SK-N-SH (cell line): ENCODE results near the gene PCNX3. TPM values are rescaled to one million over a fixed set of nuclear protein-coding genes. Genes with fewer than 3 reads are reported as not detected.

ENCODE experiments used
- CTCF ChIA-PET: fragments of 300-600, 350-600 bp; formaldehyde crosslinking; extraction: SDS; loops from one replicate; lab custom pipeline; 2021; lab: Yijun Ruan, JAX
- POLR2A ChIA-PET: fragments of 350-600 bp; sonication (Branson Sonifier 250); formaldehyde crosslinking; extraction: SDS; loops from one replicate; lab custom pipeline; 2020; ENCODE audit warnings: antibody characterized with exemption, inconsistent platforms; lab: Yijun Ruan, JAX
- DNase-seq: peaks from one replicate; pipeline ENCODE4 v3.0.0; 2012
- H2AFZ ChIP-seq: fragments of 200-600 bp; sonication (generic); 2 replicates; pipeline ENCODE4 v1.8.1; 2016; ENCODE audit warnings: antibody characterized with exemption, mild to moderate bottlenecking, low read depth
- H3F3A ChIP-seq: fragments of 200-600 bp; sonication (generic); replicated peaks from 2 replicates; pipeline ENCODE3; 2016; ENCODE audit warnings: antibody characterized with exemption, mild to moderate bottlenecking; ENCODE audit not compliant: insufficient read depth
- H3K27ac ChIP-seq, 2 experiments: fragments of 200-500 bp in 1 of 2; fragments of 200-600 bp in 1 of 2; sonication (Bioruptor generic) in 1 of 2; sonication (generic), shearing (Covaris generic) in 1 of 2; 2 replicates each; pipeline versions ENCODE4 v1.5.1 to v1.6.1; 2014 to 2016; ENCODE audit warnings: low read depth in 2 of 2, inconsistent platforms in 1 of 2, low read length in 1 of 2, mild to moderate bottlenecking in 1 of 2, mixed read lengths in 1 of 2
- H3K27me3 ChIP-seq: fragments of 200-600 bp; sonication (generic), shearing (Covaris generic); 2 replicates; pipeline ENCODE4 v1.6.1; 2016; ENCODE audit warnings: mixed run types; ENCODE audit not compliant: insufficient read depth
- H3K36me3 ChIP-seq, 2 experiments: fragments of 200-500 bp in 1 of 2; fragments of 200-600 bp in 1 of 2; sonication (Bioruptor generic) in 1 of 2; sonication (generic) in 1 of 2; replicated peaks in 1 of 2; 2 replicates each; pipeline versions ENCODE3 to v1.5.1; 2014 to 2016; ENCODE audit warnings: low read length in 1 of 2, mild to moderate bottlenecking in 1 of 2; ENCODE audit not compliant: insufficient read depth in 2 of 2, control insufficient read depth in 1 of 2
- H3K4me1 ChIP-seq, 2 experiments: fragments of 200-500 bp in 1 of 2; fragments of 200-600 bp in 1 of 2; sonication (Bioruptor generic) in 1 of 2; sonication (generic), shearing (Covaris generic) in 1 of 2; 2 replicates each; pipeline versions ENCODE4 v1.5.1 to v1.6.1; 2014 to 2016; ENCODE audit warnings: low read depth in 1 of 2, low read length in 1 of 2, mixed run types in 1 of 2; ENCODE audit not compliant: insufficient read depth in 2 of 2, control insufficient read depth in 1 of 2
- H3K4me2 ChIP-seq: fragments of 200-600 bp; sonication (generic), shearing (Covaris generic); 2 replicates; pipeline ENCODE4 v1.6.1; 2017; ENCODE audit warnings: mixed run types
- H3K4me3 ChIP-seq, 2 experiments: fragments of 200-500 bp in 1 of 2; fragments of 200-600 bp in 1 of 2; sonication (Bioruptor generic) in 1 of 2; sonication (generic), shearing (Covaris generic) in 1 of 2; 2 replicates each; pipeline versions ENCODE4 v1.5.1 to v1.8.1; 2014 to 2016; ENCODE audit warnings: low read depth in 2 of 2, inconsistent platforms in 1 of 2, low read length in 1 of 2, mild to moderate bottlenecking in 1 of 2, mixed read lengths in 1 of 2, moderate library complexity in 1 of 2
- H3K79me2 ChIP-seq: fragments of 200-600 bp; sonication (generic); 2 replicates; pipeline ENCODE4 v1.8.1; 2017; ENCODE audit warnings: mild to moderate bottlenecking; ENCODE audit not compliant: insufficient read depth
- H3K9ac ChIP-seq: fragments of 200-600 bp; sonication (generic); 2 replicates; pipeline ENCODE4 v1.6.1; 2017; ENCODE audit warnings: mixed run types
- H3K9me2 ChIP-seq: fragments of 200-600 bp; sonication (generic); 2 replicates; pipeline ENCODE4 v1.6.1; 2017; ENCODE audit warnings: mixed run types
- H3K9me3 ChIP-seq: fragments of 200-600 bp; sonication (generic); 2 replicates; pipeline ENCODE4 v1.6.1; 2017; ENCODE audit warnings: mixed run types, mild to moderate bottlenecking, moderate library complexity
- H4K20me1 ChIP-seq: fragments of 200-600 bp; sonication (generic); 2 replicates; pipeline ENCODE4 v1.6.1; 2017; ENCODE audit warnings: mild to moderate bottlenecking, mixed run types; ENCODE audit not compliant: insufficient read depth
- CTCF ChIP-seq: fragments of 200-600 bp; sonication (generic); IDR thresholded peaks from 2 replicates; pipeline ENCODE4 v1.6.1; 2017; ENCODE audit warnings: antibody characterized with exemption, mild to moderate bottlenecking, moderate library complexity
- FOSL2 ChIP-seq: IDR thresholded peaks from 2 replicates; pipeline ENCODE4 v1.4.0; 2012; ENCODE audit warnings: low read depth, mild to moderate bottlenecking, moderate library complexity, borderline replicate concordance
- FOXJ3 ChIP-seq: sonication (generic); formaldehyde crosslinking; IDR thresholded peaks from 2 replicates; pipeline ENCODE4 v1.5.1; 2020; ENCODE audit warnings: mild to moderate bottlenecking, missing genetic modification reagents
- FOXM1 ChIP-seq: IDR thresholded peaks from 2 replicates; pipeline ENCODE4 v1.4.0; 2012; ENCODE audit warnings: low read depth, mild to moderate bottlenecking
- GATA2 ChIP-seq: sonication (generic); formaldehyde crosslinking; IDR thresholded peaks from 2 replicates; pipeline ENCODE4 v1.5.0; 2020; ENCODE audit warnings: mild to moderate bottlenecking, missing genetic modification reagents
- JUND ChIP-seq: IDR thresholded peaks from 2 replicates; pipeline ENCODE4 v1.4.0; 2012
- MEF2A ChIP-seq: IDR thresholded peaks from 2 replicates; pipeline ENCODE4 v1.4.0; 2012; ENCODE audit warnings: low read depth, borderline replicate concordance
- MXI1 ChIP-seq: IDR thresholded peaks from 2 replicates; pipeline ENCODE4 v1.6.1; 2012; ENCODE audit warnings: mild to moderate bottlenecking, low read depth, low read length, improper control_type of control experiment
- NFIC ChIP-seq: IDR thresholded peaks from 2 replicates; pipeline ENCODE4 v1.4.0; 2012; ENCODE audit warnings: borderline replicate concordance
- NRF1 ChIP-seq: IDR thresholded peaks from 2 replicates; pipeline ENCODE4 v1.6.1; 2012; ENCODE audit warnings: low read depth, mild to moderate bottlenecking, low read length
- RAD21 ChIP-seq: IDR thresholded peaks from 2 replicates; pipeline ENCODE4 v1.6.1; 2012; ENCODE audit warnings: mild to moderate bottlenecking, low read length
- REST ChIP-seq: IDR thresholded peaks from 2 replicates; pipeline ENCODE4 v1.6.1; 2012; ENCODE audit warnings: mild to moderate bottlenecking, low read depth, low read length, moderate library complexity
- RFX5 ChIP-seq: IDR thresholded peaks from 2 replicates; pipeline ENCODE4 v1.6.1; 2012; ENCODE audit warnings: mild to moderate bottlenecking, improper control_type of control experiment, low read length
- SIN3A ChIP-seq: IDR thresholded peaks from 2 replicates; pipeline ENCODE4 v1.6.1; 2012; ENCODE audit warnings: low read depth, mild to moderate bottlenecking, low read length, moderate library complexity, borderline replicate concordance
- TAF1 ChIP-seq: IDR thresholded peaks from 2 replicates; pipeline ENCODE4 v1.6.1; 2012; ENCODE audit warnings: low read depth, mild to moderate bottlenecking, low read length, moderate library complexity, borderline replicate concordance
- TCF12 ChIP-seq: IDR thresholded peaks from 2 replicates; pipeline ENCODE4 v1.4.0; 2012
- TEAD4 ChIP-seq: IDR thresholded peaks from 2 replicates; pipeline ENCODE4 v1.4.0; 2012; ENCODE audit warnings: mild to moderate bottlenecking, borderline replicate concordance; ENCODE audit not compliant: insufficient read depth
- WGBS: methylation state at CpG from one replicate; pipeline ENCODE4 v1.1.6; 2017; ENCODE audit warnings: low lambda C conversion rate; 5-methylcytosine and 5-hydroxymethylcytosine counted together
- polyA plus RNA-seq, 3 experiments: library from polyadenylated mRNA; depleted of rRNA; stranded (reverse); fragments of >200 nt; gene quantifications; 2 replicates each; pipeline ENCODE4 v1.2.3, GENCODE V29; 2012
- TF ChIP-seq, protein P1 (sequence below): IDR thresholded peaks from 2 replicates; pipeline ENCODE4 v1.4.0; 2012; ENCODE audit warnings: low read depth, borderline replicate concordance

Gene PCNX3
- polyA plus RNA-seq, 1 of the 3 experiments (the other 2 are of a cell fraction), result 33.7 TPM

DNA sequence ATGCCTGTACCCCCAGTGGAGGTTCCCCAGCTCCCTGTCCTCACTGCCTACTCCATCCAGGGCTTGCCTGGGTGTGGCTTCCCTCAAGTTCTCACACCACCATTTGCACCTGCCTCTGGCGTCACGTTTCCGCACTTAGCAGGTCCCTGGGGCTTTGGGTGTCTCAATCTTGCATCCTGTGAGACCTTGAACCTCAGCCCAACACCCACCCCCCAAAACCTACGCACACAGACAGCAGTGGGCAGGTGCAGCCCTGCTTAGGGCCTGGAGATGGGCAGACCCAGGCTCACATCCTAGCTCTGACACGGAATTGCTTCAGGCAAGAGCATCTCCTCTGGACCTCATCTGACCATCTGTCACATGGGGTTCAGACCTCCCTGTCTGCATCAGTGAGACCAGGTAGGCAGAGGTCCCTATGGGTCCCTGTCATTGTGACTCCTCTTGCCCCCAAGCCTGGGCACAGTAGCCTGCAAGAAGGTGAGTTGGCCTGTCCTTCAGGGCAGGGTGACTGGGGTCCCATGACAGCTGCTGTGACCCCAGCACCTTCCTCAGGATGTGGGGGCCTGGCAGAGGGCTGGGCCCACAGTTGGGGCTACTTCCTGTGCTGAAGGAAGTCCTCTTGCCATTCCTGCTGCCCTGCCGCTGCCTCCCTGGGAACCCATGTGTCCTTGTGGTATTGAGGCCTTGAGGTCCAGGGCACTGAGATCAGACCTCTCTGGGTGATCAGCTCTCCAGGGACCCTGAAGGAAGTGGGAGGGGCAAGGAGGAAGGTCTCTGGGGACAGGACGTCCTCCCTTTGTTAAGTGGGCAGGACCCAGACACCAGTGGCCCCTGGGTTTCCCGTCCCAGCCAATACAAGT lies 24.3 kb downstream of the PCNX3 start:
- H3K9me2 ChIP-seq, result no peaks in the 10 kb centered on the region

GRCh38 chr11:65640483-65641296 lies 25.1 kb downstream of the PCNX3 start:
- Histone ChIP-seq H3K9me2 (no peaks in the 10 kb centered on the region), H4K20me1 (peaks cover 9% of the 10 kb centered on the region), H3K27me3 (no peaks in the 10 kb centered on the region), H3K4me3 (no peak overlapping the region), H3K27ac (no peak overlapping the region; a peak in 1 of 4 replicates), H3K9me3 (no peaks in the 10 kb centered on the region), H3K4me1 (peaks cover 5 to 25% of the 10 kb centered on the region in 2 experiments; a peak in 3 of 4 replicates), H3K4me2 (no peak overlapping the region), H2AFZ (no peak overlapping the region), H3K36me3 (peaks cover 0 to 18% of the 10 kb centered on the region in 2 experiments), H3K79me2 (peaks cover 16% of the 10 kb centered on the region), H3F3A (peaks cover 24% of the 10 kb centered on the region), H3K9ac (no peak overlapping the region)
- no peak for DNase-seq
- CTCF ChIA-PET, result interaction anchor here (0.6 to 4.5 kb wide), 4 partner anchors 14 to 178 kb away, joined by 3 to 42 read pairs (median 4); no protein-coding TSS in a partner anchor
- WGBS, result 93% methylated on average over 18 of the region's 35 CpGs
- POLR2A ChIA-PET, result interaction anchor here (1.0 to 3.9 kb wide), 2 partner anchors 12 to 22 kb away, joined by 3 to 25 read pairs; no protein-coding TSS in a partner anchor
- TF ChIP-seq MEF2A (no peak), FOXM1 (no peak), GATA2 (CRISPR knock-in tag) (no peak), TEAD4 (no peak), RFX5 (no peak), TAF1 (no peak), TCF12 (no peak), FOXJ3 (CRISPR knock-in tag) (no peak), SIN3A (no peak), NRF1 (no peak), NFIC (no peak), REST (no peak), FOSL2 (no peak), CTCF (no peak), RAD21 (no peak)
- TF ChIP-seq, protein P1, sequence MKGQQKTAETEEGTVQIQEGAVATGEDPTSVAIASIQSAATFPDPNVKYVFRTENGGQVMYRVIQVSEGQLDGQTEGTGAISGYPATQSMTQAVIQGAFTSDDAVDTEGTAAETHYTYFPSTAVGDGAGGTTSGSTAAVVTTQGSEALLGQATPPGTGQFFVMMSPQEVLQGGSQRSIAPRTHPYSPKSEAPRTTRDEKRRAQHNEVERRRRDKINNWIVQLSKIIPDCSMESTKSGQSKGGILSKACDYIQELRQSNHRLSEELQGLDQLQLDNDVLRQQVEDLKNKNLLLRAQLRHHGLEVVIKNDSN, result no peak

More for the DNA sequence above, 24.3 kb downstream of the PCNX3 start:
- H3K4me1 ChIP-seq, result peaks cover 5 to 25% of the 10 kb centered on the region in 2 experiments; a peak in 3 of 4 replicates
- no peak overlapping the region; a peak in 1 of 4 replicates for H3K27ac ChIP-seq
- ChIA-PET CTCF (interaction anchor here (1.1 to 4.5 kb wide), 4 partner anchors 9 to 179 kb away, joined by 3 to 42 read pairs (median 10); no protein-coding TSS in a partner anchor), POLR2A (interaction anchor here (1.1 to 3.9 kb wide), 2 partner anchors 13 to 80 kb away, joined by 3 to 25 read pairs; no protein-coding TSS in a partner anchor)
- no peaks in the 10 kb centered on the region for H3K27me3 ChIP-seq
- peaks cover 9% of the 10 kb centered on the region for H4K20me1 ChIP-seq
- TF ChIP-seq NFIC (no peak), JUND (no peak), MXI1 (no peak), TCF12 (no peak), FOXM1 (no peak)
- no peak overlapping the region for H3K9ac ChIP-seq
- H3K4me2 ChIP-seq, result no peak overlapping the region
- no peak overlapping the region for H2AFZ ChIP-seq
- no peak overlapping the region for H3K4me3 ChIP-seq
- WGBS, result 96% methylated on average over 7 of the region's 8 CpGs
- no peaks in the 10 kb centered on the region for H3K9me3 ChIP-seq
- H3K79me2 ChIP-seq, result peaks cover 16% of the 10 kb centered on the region
- DNase-seq, result no peak
- peaks cover 24% of the 10 kb centered on the region for H3F3A ChIP-seq
- peaks cover 0 to 26% of the 10 kb centered on the region in 2 experiments for H3K36me3 ChIP-seq
